Endothelial cell of umbilical vein (primary cell): ENCODE measurements around the gene IQGAP3.

Experiments
- EZH2 ChIP-seq: IDR thresholded peaks from 2 replicates; pipeline ENCODE4 v1.6.1; 2012; ENCODE audit warnings: borderline replicate concordance, low read depth, mild to moderate bottlenecking, moderate library complexity, low read length, inconsistent platforms; ENCODE audit not compliant: severe bottlenecking
- POLR2A ChIP-seq: IDR thresholded peaks from 2 replicates; pipeline ENCODE4 v1.6.1; 2012; ENCODE audit warnings: low read depth, mild to moderate bottlenecking, control low read depth, low read length
- POLR2AphosphoS5 ChIP-seq: IDR thresholded peaks from 2 replicates; pipeline ENCODE4 v1.6.1; 2012; ENCODE audit warnings: low read depth, mild to moderate bottlenecking, control low read depth, low read length, moderate library complexity; ENCODE audit not compliant: insufficient read depth
- TF ChIP-seq, protein P1 (sequence below), 2 donors: IDR thresholded peaks; 1 replicate in 1 of 2; 2 replicates in 1 of 2; pipeline ENCODE4 v1.5.1; 2011; ENCODE audit warnings: low read length in 2 of 2, mild to moderate bottlenecking in 2 of 2, moderate library complexity in 2 of 2, control low read depth in 1 of 2, inconsistent platforms in 1 of 2, low read depth in 1 of 2; ENCODE audit not compliant: insufficient read depth in 1 of 2; ENCODE audit errors: extremely low read depth in 1 of 2
- TF ChIP-seq, protein P2 (sequence below): IDR thresholded peaks from 2 replicates; pipeline ENCODE4 v1.6.1; 2011; ENCODE audit not compliant: insufficient read depth, insufficient read length

DNA sequence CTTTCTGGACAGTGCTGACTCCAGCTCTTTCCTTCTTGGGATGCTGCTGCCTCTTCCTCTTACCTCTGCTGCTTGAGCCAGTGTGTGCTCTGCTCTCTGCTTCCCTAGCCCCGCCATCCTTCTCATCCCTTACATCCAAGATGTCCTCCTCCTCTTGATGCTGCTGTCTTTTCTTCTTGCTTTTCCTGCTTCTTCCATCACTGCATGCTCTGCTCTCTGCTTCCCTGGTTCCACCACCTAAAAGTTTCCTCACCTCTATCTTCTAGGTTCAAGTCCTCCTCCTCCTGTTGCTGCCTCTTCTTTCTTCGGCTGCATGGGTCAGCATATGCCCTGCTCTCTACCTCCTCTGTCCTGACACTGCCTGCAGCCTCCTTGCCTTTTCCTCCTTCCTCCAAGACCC, 22.7 kb upstream of the IQGAP3 start:
- TF ChIP-seq EZH2 (no peak), POLR2AphosphoS5 (no peak), POLR2A (no peak)
- TF ChIP-seq, protein P1, sequence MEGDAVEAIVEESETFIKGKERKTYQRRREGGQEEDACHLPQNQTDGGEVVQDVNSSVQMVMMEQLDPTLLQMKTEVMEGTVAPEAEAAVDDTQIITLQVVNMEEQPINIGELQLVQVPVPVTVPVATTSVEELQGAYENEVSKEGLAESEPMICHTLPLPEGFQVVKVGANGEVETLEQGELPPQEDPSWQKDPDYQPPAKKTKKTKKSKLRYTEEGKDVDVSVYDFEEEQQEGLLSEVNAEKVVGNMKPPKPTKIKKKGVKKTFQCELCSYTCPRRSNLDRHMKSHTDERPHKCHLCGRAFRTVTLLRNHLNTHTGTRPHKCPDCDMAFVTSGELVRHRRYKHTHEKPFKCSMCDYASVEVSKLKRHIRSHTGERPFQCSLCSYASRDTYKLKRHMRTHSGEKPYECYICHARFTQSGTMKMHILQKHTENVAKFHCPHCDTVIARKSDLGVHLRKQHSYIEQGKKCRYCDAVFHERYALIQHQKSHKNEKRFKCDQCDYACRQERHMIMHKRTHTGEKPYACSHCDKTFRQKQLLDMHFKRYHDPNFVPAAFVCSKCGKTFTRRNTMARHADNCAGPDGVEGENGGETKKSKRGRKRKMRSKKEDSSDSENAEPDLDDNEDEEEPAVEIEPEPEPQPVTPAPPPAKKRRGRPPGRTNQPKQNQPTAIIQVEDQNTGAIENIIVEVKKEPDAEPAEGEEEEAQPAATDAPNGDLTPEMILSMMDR (IDR thresholded peaks at IDR 0.05; ENCODE audit: extremely low read depth in 1 of 2, insufficient read depth in 1 of 2, low read depth in 1 of 2, low read length in 2 of 2) = no peak
- TF ChIP-seq, protein P2, sequence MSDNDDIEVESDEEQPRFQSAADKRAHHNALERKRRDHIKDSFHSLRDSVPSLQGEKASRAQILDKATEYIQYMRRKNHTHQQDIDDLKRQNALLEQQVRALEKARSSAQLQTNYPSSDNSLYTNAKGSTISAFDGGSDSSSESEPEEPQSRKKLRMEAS = no peak
